DMS153 treated with DMSO at 0.1 percent for 48 hours (cell line): ENCODE data around the gene HOXA3.

Source experiments
- DNase-seq: peaks from one replicate; lab custom pipeline; 2025; ENCODE audit not compliant: unreplicated experiment; lab: John Stamatoyannopoulos, UW

Gene HOXA3

GRCh38 chr7:27189997-27190748, 37.8 kb upstream of the HOXA3 start:
- DNase-seq: no peak

- no peak for DNase-seq
These were observed 37.1 kb upstream of the HOXA3 start for GRCh38 chr7:27189295-27189996.

- peak; percentile 27 for DNase-seq
These were observed 36.3 kb upstream of the HOXA3 start for GRCh38 chr7:27188386-27189294.

- DNase-seq: no peak
These were observed 35.3 kb upstream of the HOXA3 start for GRCh38 chr7:27187475-27188385.

GRCh38 chr7:27186668-27187474, 34.5 kb upstream of the HOXA3 start:
- no peak for DNase-seq

GRCh38 chr7:27185854-27186667, 33.7 kb upstream of the HOXA3 start:
- DNase-seq: no peak

GRCh38 chr7:27185013-27185853, 32.9 kb upstream of the HOXA3 start, which contains the start of gene HOXA11:
TSS of gene HOXA11 (minus strand) at chr7:27185232. CDS start at chr7:27185144, 88 bp downstream.
- peak; percentile 54 for DNase-seq

GRCh38 chr7:27184337-27185012, 32.1 kb upstream of the HOXA3 start:
- peak; percentile 50 for DNase-seq

GRCh38 chr7:27183682-27184336, 31.4 kb upstream of the HOXA3 start:
- peak; percentile 30 for DNase-seq

GRCh38 chr7:27182861-27183681, 30.7 kb upstream of the HOXA3 start:
- DNase-seq: no peak

- DNase-seq: no peak
These were observed 30.0 kb upstream of the HOXA3 start for GRCh38 chr7:27182285-27182841.

- DNase-seq: no peak
These were observed 29.5 kb upstream of the HOXA3 start for GRCh38 chr7:27181795-27182275.

GRCh38 chr7:27180431-27181420, 28.3 kb upstream of the HOXA3 start:
- no peak for DNase-seq
